Sigmoid colon (tissue), 7 donors: ENCODE data around the gene LPCAT4. TPM values are rescaled to one million over a fixed set of nuclear protein-coding genes. Genes with fewer than 3 reads are reported as not detected.
"Not testable (repeated sequence)": the region's sequence is repeated elsewhere in the genome, so short reads cannot be mapped to it uniquely, and the experiment has no call there.

Experiments
- DNase-seq: peaks from one replicate; pipeline ENCODE4 v3.0.0-alpha.2; 2019
- H3K27ac ChIP-seq, 4 donors: fragments of 200-600 bp; sonication (generic); one replicate each; pipeline ENCODE4 v1.5.1; 2016 to 2019; ENCODE audit warnings: mild to moderate bottlenecking in 1 of 4
- H3K27me3 ChIP-seq, 3 donors: fragments of 200-600 bp; sonication (generic); one replicate each; pipeline ENCODE4 v1.5.1; 2019; ENCODE audit warnings: mild to moderate bottlenecking in 1 of 3
- H3K36me3 ChIP-seq, 4 donors: fragments of 200-600 bp; sonication (generic); one replicate each; pipeline ENCODE4 v1.5.1; 2016 to 2019
- H3K4me1 ChIP-seq, 4 donors: fragments of 200-600 bp; sonication (generic); one replicate each; pipeline ENCODE4 v1.5.1; 2017 to 2019
- H3K4me3 ChIP-seq, 4 donors: fragments of 200-600 bp; sonication (generic); one replicate each; pipeline ENCODE4 v1.5.1; 2017 to 2019; ENCODE audit warnings: mild to moderate bottlenecking in 2 of 4, moderate library complexity in 1 of 4
- H3K9me3 ChIP-seq, 4 donors: fragments of 200-600 bp in 3 of 4; sonication (generic) in 3 of 4; one replicate each; pipeline versions ENCODE4 v1.5.1 to v1.6.1; 2013 to 2019
- EP300 ChIP-seq, 4 donors: sonication (generic); formaldehyde crosslinking; IDR thresholded peaks; one replicate each; pipeline ENCODE4 v1.6.1; 2017; ENCODE audit warnings: antibody characterized with exemption in 4 of 4
- POLR2A ChIP-seq, 2 donors: fragments of 450-650 bp; IDR thresholded peaks; one replicate each; pipeline ENCODE4 v1.6.1; 2016; ENCODE audit warnings: antibody characterized with exemption in 2 of 2, mild to moderate bottlenecking in 2 of 2, moderate library complexity in 2 of 2
- POLR2AphosphoS5 ChIP-seq, 4 donors: sonication (generic); formaldehyde crosslinking; IDR thresholded peaks; one replicate each; pipeline ENCODE4 v1.6.1; 2017; ENCODE audit warnings: antibody characterized with exemption in 4 of 4
- WGBS, 2 donors: extraction: QIAGEN DNeasy Blood & Tissue Kit; methylation state at CpG; one replicate each; pipeline ENCODE4 v1.1.7; 2013; 5-methylcytosine and 5-hydroxymethylcytosine counted together
- intact Hi-C: fragments of 100-400 bp; cut with DNase I; formaldehyde crosslinking; loops from one replicate; pipeline ENCODE4 v1.15.1; 2023
- polyA plus RNA-seq, 3 donors: library from polyadenylated mRNA; stranded (reverse); fragments of 200-250 nt; gene quantifications; one replicate each; pipeline ENCODE4 v1.2.3, GENCODE V29; 2013
- total RNA-seq, 4 donors: library from RNA; depleted of rRNA; stranded (reverse); fragments of >200 nt; gene quantifications; one replicate each; pipeline ENCODE4 v1.1.0, GENCODE V29; 2016
- TF ChIP-seq, protein P1 (sequence below), 4 experiments: fragments of 450-650 bp in 3 of 4; fragments of 200-600 bp in 1 of 4; IDR thresholded peaks; one replicate each; pipeline ENCODE4 v1.5.1; 2016 to 2019; ENCODE audit warnings: antibody characterized with exemption in 4 of 4, mild to moderate bottlenecking in 3 of 4, moderate library complexity in 2 of 4
- donor health status: healthy with polysubstance abuse.
- donor health status: Bipolar disorder and iron deficiency.
- donor health status: healthy.

LPCAT4 gene
- total and polyA plus RNA-seq, 7 donors: 9.6 to 122 (median 24.5) TPM

DNA sequence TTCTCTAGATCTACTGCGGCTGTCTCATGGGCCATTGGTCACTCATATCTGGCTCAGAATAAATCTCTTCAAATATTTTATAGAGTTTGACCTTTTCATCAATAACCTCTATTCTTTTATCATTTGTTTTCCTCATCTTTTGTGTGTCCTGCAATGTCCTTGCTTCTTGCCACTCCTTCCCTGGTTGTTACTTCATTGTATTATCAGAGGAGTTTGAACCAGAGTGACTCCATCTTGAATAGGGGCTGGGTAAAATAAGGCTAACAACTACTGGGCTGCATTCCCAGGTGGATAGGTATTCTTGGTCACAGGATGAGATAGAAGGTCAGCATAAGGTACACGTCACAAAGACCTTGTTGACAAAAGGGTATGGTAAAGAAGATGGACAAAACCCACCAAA is 9.9 kb upstream of the LPCAT4 start:
- intact Hi-C loops: no loop called here
- no peak for TF ChIP-seq EP300 (IDR thresholded peaks at IDR 0.05)
- no peak for TF ChIP-seq POLR2A (IDR thresholded peaks at IDR 0.05)
- no peak for TF ChIP-seq POLR2AphosphoS5 (IDR thresholded peaks at IDR 0.05)
- TF ChIP-seq, protein P1, sequence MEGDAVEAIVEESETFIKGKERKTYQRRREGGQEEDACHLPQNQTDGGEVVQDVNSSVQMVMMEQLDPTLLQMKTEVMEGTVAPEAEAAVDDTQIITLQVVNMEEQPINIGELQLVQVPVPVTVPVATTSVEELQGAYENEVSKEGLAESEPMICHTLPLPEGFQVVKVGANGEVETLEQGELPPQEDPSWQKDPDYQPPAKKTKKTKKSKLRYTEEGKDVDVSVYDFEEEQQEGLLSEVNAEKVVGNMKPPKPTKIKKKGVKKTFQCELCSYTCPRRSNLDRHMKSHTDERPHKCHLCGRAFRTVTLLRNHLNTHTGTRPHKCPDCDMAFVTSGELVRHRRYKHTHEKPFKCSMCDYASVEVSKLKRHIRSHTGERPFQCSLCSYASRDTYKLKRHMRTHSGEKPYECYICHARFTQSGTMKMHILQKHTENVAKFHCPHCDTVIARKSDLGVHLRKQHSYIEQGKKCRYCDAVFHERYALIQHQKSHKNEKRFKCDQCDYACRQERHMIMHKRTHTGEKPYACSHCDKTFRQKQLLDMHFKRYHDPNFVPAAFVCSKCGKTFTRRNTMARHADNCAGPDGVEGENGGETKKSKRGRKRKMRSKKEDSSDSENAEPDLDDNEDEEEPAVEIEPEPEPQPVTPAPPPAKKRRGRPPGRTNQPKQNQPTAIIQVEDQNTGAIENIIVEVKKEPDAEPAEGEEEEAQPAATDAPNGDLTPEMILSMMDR (IDR thresholded peaks at IDR 0.05): no peak
- no peaks in the 10 kb centered on the region for H3K9me3 ChIP-seq
- 97 to 98% methylated on average over 2 of the region's 2 CpGs for WGBS, 2 donors
- H3K4me1 ChIP-seq: no peaks in the 10 kb centered on the region
- no peak overlapping the region for H3K27ac ChIP-seq
- no peaks in the 10 kb centered on the region for H3K36me3 ChIP-seq
- no peak for DNase-seq
- no peak overlapping the region for H3K4me3 ChIP-seq
- no peaks in the 10 kb centered on the region for H3K27me3 ChIP-seq

DNA sequence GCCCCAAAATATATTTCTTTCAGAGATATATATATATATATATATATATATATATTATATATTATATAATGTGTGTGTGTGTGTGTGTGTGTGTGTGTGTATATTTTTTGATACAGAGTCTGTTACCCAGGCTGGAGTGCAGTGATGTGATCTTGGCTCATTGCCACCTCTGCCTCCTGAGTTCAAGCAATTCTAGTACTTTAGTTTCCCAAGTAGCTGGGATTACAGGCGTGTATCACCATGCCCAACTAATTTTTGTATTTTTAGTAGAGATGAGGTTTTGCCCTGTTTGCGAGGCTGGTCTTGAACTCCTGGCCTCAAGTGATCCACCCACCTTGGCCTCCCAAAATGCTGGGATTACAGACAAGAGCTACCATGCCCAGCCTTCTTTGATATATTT is 8.5 kb upstream of the LPCAT4 start:
- H3K27ac ChIP-seq, DNase-seq, H3K27me3 ChIP-seq, intact Hi-C loops, H3K4me1 ChIP-seq, H3K4me3 ChIP-seq, H3K36me3 ChIP-seq, H3K9me3 ChIP-seq: not testable (repeated sequence)
- 96% methylated on average over 2 of the region's 2 CpGs for WGBS, 2 donors

DNA sequence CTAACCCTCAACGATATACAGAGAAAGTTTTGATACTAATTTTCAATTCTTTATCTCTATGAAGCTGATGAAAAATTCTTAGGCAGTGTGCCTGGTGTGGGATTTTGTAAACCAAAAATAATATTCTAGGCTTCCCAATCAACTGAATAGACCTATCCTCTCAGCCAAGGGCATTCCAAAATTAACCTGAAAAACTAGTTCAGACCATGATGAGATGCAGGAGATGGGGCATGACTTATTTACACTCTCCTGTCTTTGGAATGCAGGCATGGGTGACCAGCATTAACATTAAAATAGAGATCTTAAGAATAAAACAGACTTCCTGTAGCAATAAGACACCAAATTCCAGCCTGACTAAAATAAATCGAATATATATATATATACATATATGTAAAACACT is 7.8 kb upstream of the LPCAT4 start:
- no peak for DNase-seq
- no peaks in the 10 kb centered on the region for H3K4me1 ChIP-seq
- H3K4me3 ChIP-seq: no peak overlapping the region
- 72 to 93% methylated on average over 2 of the region's 2 CpGs for WGBS, 2 donors
- no peak overlapping the region for H3K27ac ChIP-seq
- TF ChIP-seq POLR2AphosphoS5 (IDR thresholded peaks at IDR 0.05): no peak
- TF ChIP-seq, protein P1 (IDR thresholded peaks at IDR 0.05): no peak
- TF ChIP-seq POLR2A (IDR thresholded peaks at IDR 0.05): no peak
- no peak for TF ChIP-seq EP300 (IDR thresholded peaks at IDR 0.05)
- H3K36me3 ChIP-seq: no peaks in the 10 kb centered on the region
- H3K9me3 ChIP-seq: no peaks in the 10 kb centered on the region
- intact Hi-C loops: no loop called here
- no peaks in the 10 kb centered on the region for H3K27me3 ChIP-seq

DNA sequence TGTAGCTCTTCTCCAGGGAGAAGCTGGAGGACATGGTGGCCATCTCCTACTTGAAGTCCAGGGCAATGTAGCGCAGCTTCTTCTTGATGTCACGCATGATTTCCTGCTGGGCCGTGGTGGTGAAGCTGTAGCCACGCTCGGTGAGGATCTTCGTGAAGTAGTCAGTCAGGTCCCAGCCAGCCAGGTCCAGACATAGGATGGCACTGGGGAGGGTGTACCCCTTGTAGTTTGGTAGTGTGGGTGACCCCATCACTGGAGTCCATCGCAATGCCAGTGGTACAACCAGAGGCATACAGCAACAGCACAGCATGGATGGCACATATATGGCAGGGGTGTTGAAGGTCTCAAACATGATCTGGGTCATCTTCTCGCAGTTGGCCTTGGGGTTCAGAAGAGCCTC is 7.0 kb upstream of the LPCAT4 start:
- H3K4me3 ChIP-seq: no peak overlapping the region
- H3K27ac ChIP-seq: no peak overlapping the region
- H3K9me3 ChIP-seq: no peaks in the 10 kb centered on the region
- H3K36me3 ChIP-seq: no peaks in the 10 kb centered on the region
- 68 to 88% methylated on average over 8 of the region's 8 CpGs for WGBS, 2 donors
- no peaks in the 10 kb centered on the region for H3K4me1 ChIP-seq
- intact Hi-C loops: no loop called here
- no peak for DNase-seq
- H3K27me3 ChIP-seq: no peaks in the 10 kb centered on the region
- TF ChIP-seq POLR2AphosphoS5 (IDR thresholded peaks at IDR 0.05) (no peak), POLR2A (IDR thresholded peaks at IDR 0.05) (no peak), EP300 (IDR thresholded peaks at IDR 0.05) (no peak)
- TF ChIP-seq, protein P1 (IDR thresholded peaks at IDR 0.05): no peak

DNA sequence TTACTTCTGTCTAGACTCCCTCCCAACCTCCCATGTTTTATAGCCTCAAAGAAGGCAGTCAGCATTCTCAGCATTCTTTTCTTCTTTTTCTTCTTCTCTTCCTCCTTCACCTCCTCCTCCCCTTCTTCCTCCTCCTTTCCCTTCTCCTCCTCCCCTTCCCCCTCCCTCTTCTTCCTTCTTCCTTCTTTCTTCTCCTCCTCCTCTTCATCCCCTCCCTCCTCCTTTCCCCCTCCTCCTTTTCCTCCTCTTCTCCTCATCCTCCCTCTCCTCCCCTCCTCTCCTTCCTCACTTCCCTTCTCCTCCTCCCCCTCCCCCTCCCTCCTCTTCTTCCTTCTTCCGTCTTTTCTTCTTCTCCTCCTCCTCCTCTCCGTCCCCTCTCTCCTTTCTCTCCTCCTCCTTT is 3.6 kb upstream of the LPCAT4 start:
- no peak for DNase-seq
- Histone ChIP-seq H3K36me3 (no peaks in the 10 kb centered on the region), H3K4me1 (peaks cover 0 to 20% (median 15%) of the 10 kb centered on the region in 4 donors), H3K4me3 (no peak overlapping the region), H3K27ac (no peak overlapping the region), H3K27me3 (no peaks in the 10 kb centered on the region), H3K9me3 (no peaks in the 10 kb centered on the region)
- TF ChIP-seq, protein P1 (IDR thresholded peaks at IDR 0.05): no peak
- no peak for TF ChIP-seq POLR2A (IDR thresholded peaks at IDR 0.05)
- TF ChIP-seq POLR2AphosphoS5 (IDR thresholded peaks at IDR 0.05): no peak
- no peak for TF ChIP-seq EP300 (IDR thresholded peaks at IDR 0.05)
- intact Hi-C loops: no loop called here
- 41 to 70% methylated on average over 2 of the region's 2 CpGs for WGBS, 2 donors
